Activated effector memory CD4-positive, alpha-beta T cell treated with anti-CD3 and anti-CD28 coated beads, Interleukin-2, amount 50 U/mL, for 16 hours (primary cell): ENCODE data around the gene RNF224.
A peak's percentile ranks its signal among the peaks of the same experiment; 100 is the strongest.

Experiments
- DNase-seq: peaks from one replicate; pipeline ENCODE4 v3.0.0-alpha.2; 2020

Gene RNF224

DNA sequence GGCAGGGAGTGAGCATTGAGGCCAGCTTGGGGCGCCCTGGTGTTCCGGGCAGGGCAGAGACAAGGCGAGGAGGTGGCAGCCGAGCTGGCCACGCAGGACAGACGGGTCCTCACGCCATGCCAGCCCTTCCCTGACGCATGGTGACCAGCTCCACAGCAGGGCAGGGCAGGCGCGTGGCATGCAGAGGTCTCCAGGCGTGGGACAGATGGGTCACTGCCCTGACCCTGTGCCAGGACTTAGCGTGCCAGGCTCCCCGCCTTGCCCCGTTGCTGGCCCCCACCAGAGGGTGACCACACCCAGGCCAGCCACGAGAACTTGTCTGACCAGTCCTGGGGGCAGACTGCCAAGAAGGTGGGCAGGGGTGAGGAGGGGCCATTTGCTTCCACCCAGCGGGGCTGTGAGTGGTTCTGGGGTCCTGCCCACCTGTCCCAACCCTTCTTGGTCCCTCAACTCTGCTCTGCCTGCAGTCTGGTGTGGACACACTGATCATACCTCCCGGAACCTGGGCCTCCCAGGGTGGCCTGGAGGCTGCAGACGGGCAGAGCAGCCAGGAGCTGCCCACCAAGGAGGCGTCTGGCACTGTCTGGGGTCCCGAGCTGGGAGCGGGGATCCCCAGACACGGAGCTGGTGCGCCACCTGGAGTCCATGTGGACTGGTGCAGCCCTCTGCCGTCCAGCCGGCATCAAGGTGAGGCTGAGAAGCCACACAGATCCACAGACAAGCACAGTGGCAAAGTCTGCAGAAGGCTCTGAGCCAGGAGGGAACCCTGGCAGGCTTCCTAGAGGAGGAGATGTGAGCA, at the start of gene RNF224:
Gene RNF224 (plus strand): TSS at position 449 of the 799 bp plus-strand sequence. CDS start 834 bp downstream, outside the sequence.
- DNase-seq = peak; percentile 93

- DNase-seq = no peak
Observed at GRCh38 chr9:137178201-137178938, 48.9 kb upstream of the RNF224 start.

- no peak for DNase-seq
Observed at GRCh38 chr9:137178939-137179630, 48.2 kb upstream of the RNF224 start.

- DNase-seq = no peak
Observed at GRCh38 chr9:137179761-137180160, 47.5 kb upstream of the RNF224 start.

- DNase-seq = no peak
Observed at GRCh38 chr9:137180491-137180890, 46.8 kb upstream of the RNF224 start.

- no peak for DNase-seq
Observed at GRCh38 chr9:137181680-137182079, 45.6 kb upstream of the RNF224 start.

- no peak for DNase-seq
Observed at GRCh38 chr9:137182836-137183235, 44.5 kb upstream of the RNF224 start.

DNA sequence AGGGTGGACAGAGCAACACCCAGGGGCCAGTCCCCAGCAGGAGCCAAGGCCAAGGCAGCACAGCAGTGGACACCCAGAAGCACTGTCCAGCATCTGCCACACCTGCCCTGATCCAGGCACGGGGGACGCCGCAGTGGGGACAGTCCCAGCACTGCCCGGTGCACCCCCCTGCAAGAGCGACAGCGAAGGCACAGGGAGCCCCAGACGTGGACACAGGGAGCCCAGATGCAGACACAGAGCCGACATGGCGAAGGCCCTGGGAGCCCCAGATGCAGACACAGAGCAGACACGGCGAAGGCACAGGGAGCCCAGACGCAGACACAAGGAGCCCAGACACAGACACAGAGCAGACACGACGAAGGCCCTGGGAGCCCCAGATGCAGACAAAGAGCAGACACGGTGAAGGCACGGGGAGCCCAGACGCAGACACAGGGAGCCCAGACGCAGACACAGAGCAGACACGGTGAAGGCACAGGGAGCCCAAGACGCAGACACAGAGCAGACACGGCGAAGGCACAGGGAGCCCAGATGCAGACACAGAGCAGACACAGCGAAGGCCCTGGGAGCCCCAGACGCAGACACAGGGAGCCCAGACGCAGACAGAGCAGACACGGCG, 43.2 kb upstream of the RNF224 start:
- DNase-seq = no peak

- no peak for DNase-seq
Observed at GRCh38 chr9:137184881-137185660, 42.2 kb upstream of the RNF224 start.

DNA sequence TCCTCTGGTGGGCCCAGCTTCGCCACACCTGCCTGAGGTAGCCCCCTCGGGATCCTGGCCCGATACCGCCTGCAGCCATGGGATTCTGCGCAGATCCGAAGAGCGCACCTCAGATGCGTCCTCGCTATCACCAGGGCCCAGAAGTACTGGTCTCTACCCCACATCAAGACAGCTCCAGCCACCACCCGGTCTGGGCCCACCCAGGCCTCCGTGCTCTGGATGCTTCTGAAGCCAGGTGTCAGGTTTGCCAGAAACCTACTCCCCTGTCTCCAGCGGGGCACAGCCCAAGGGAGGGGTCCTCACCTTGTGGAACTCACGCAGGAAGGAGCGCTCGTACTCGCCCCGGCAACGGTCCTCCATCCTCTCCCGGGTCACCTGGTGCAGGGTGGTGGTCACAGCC, 41.4 kb upstream of the RNF224 start:
- DNase-seq = no peak

GRCh38 chr9:137186385-137186784, 40.9 kb upstream of the RNF224 start:
- no peak for DNase-seq

GRCh38 chr9:137187386-137187785, 39.9 kb upstream of the RNF224 start:
- DNase-seq = no peak

GRCh38 chr9:137188086-137188489, 39.2 kb upstream of the RNF224 start:
- no peak for DNase-seq

DNA sequence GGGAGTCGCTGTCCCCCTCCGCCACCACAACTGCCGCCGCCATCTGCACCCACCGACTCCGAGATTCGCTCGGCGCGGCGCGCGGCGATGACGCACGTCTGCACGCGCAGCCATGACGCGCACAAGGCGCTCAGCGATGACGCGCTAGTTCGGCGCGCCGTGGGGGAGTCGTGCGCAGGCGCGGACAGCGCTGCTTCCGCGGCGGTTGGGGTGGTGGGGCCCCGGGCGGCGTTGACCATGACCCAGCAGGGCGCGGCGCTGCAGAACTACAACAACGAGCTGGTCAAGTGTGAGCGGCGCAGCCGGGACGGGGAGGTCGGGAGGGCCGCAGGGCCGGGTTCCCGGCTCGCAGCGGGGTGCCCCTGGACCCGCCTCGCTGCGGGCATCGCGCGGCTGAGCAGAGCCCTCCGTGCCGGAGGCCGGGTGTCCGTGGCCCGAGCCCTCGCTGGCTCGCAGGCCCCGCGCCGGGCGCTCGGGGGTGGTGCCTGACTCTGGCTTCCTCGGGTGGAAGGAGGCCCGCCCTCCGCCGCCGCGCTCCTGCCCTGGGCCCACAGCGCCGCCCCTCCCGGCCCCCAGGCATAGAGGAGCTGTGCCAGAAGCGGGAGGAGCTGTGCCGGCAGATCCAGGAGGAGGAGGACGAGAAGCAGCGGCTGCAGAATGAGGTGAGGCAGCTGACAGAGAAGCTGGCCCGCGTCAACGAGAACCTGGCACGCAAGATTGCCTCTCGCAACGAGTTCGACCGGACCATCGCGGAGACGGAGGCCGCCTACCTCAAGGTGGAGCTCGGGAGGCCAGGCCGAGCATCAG, 38.6 kb upstream of the RNF224 start, which contains the start of the genes ANAPC2 and SSNA1:
Gene ANAPC2 (minus strand): TSS at position 71 of the 807 bp plus-strand sequence. CDS start 28 bp downstream, at position 43.
Gene SSNA1 (plus strand): TSS at position 187 of the 807 bp plus-strand sequence. CDS start 51 bp downstream, at position 238.
- peak; percentile 98 for DNase-seq

DNA sequence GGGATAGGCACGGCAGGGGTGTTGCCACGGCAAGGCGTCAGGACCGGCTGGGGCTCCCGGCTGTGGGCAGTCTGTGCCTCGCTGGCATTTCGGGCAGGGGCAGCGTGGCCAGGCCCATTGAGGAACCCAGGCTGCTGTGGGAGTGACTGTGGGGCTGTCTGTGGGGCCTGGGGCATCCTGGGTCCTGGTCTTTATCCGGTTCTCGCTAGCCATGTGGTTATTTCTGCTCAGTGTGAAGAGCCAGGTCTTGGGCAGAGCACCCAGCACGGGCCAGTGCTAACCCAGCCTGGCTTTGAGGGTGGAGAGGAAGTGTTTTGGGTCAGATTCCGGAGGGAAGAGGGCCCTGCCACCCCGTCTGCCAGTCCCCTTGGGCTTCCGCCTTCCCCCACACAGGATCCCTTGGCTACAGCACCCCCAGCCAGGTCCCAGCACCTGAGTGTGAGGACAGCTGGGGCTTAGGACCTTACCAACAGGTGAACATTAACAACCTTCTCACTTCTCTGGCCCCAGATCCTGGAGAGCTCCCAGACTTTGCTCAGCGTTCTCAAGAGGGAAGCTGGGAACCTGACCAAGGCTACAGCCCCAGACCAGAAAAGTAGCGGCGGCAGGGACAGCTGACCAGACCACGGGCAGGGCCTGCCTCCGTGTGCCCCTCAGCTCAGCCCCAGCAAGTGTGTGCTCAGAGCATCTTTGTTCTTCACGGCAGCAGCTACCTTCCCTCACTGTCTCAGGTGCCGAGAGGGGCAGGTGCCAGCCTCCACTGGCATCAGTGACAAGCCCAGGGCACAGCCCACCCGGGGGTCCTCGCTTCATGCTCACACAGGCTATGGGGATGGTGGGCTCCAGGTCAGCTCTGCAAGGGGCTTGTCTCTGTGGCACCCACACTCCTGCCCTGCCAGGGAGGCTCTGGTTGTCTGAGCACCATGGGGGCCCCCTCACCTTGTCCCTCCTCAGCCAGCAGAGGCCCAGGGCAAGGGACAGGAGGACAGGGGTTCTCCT, 37.7 kb upstream of the RNF224 start:
- no peak for DNase-seq

GRCh38 chr9:137190315-137190856, 36.9 kb upstream of the RNF224 start:
- no peak for DNase-seq

DNA sequence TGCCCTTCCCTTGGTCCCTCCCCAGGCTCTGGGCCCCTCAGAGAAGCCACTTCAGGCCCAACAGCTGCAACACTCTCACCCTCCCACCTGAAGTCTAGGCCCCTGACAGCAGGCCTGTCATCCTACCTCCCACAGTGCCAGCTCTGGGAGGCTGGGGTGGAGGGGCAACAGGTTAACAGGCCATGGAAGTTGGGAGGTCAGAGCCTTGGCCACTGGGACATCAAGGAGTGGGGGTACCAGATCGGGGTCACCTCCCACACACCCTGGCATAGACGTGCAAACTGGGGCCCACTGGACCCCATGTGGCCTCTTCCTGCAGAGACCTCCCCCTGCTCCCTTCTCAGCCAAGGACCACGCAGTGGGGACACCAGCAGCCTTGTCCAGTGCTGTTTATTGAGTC, 36.1 kb upstream of the RNF224 start:
- DNase-seq = no peak

DNA sequence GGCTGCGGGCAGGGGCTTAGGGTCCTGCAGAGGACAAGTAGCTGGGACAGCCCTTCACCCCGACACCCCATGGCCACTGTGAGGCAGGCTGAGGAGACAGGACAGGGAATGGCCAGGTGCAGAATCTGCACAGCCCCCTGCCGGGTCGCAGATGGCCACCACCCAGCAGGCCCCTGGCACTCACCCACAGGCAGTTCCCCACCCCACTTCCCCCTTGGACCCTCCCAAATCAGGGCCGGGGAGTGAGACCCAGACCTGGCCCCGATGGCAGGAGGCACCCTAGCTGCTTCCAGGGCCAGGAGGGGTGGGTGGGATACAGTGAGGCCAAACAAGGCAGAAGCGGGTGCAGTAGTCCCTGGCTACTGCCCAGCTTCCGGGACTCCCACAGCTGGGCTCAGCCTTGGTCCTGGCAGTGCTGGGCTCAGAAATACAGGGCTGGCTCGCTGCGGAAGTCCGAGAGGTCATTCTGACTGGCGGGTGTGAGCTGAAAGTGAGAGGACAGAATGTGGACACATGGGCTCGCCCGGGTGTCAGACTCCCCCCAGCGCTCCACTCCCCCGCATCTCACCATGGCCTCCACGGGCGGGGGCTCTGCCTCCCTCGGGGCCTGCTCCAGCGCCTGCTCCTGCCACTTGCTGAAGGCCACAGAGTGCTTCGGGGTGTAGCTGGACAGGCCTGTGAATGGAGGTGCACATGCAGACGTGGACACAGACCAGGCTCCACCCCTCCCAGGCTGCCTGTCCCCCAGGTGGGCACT, 35.4 kb upstream of the RNF224 start:
- no peak for DNase-seq

- no peak for DNase-seq
Observed at GRCh38 chr9:137192448-137192780, 34.9 kb upstream of the RNF224 start.
